ENCODE data around the gene SOWAHC.

Gene SOWAHC

GRCh38 chr2:109663721-109664120 lies 49.6 kb downstream of the SOWAHC start:
- DNase-seq (ENCODE audit: extremely low read depth, low read depth): peak; percentile 40
- no peak for TF ChIP-seq CTCF (IDR thresholded peaks at IDR 0.05; ENCODE audit: low read depth, low read length)

GRCh38 chr2:109666466-109666865 lies 52.3 kb downstream of the SOWAHC start:
- no peak for DNase-seq (ENCODE audit: extremely low read depth, low read depth)
- TF ChIP-seq CTCF (IDR thresholded peaks at IDR 0.05; ENCODE audit: low read depth, low read length): no peak

Data from AG09319 (cell line).